HG03460 (cell line): ENCODE data around the gene ADAM22.

Experiments used
- ATAC-seq: cut with Tn5 transposase; IDR thresholded peaks from one replicate; pipeline ENCODE4 v1.9.1; 2021; ENCODE audit not compliant: unreplicated experiment

The ADAM22 gene

GRCh38 chr7:88205179-88205578 lies 271.1 kb downstream of the ADAM22 start:
- no peak for ATAC-seq

GRCh38 chr7:88206254-88206653 lies 272.2 kb downstream of the ADAM22 start:
- no peak for ATAC-seq

GRCh38 chr7:88208521-88208920 lies 274.5 kb downstream of the ADAM22 start:
- ATAC-seq = no peak

GRCh38 chr7:88212918-88213317 lies 278.9 kb downstream of the ADAM22 start:
- no peak for ATAC-seq

GRCh38 chr7:88214456-88214855 lies 280.4 kb downstream of the ADAM22 start:
- no peak for ATAC-seq

GRCh38 chr7:88215295-88215694 lies 281.2 kb downstream of the ADAM22 start:
- ATAC-seq = no peak

GRCh38 chr7:88216276-88216675 lies 282.2 kb downstream of the ADAM22 start:
- ATAC-seq = no peak

- peak; percentile 74 for ATAC-seq
Measured at GRCh38 chr7:88217675-88218428, 283.8 kb downstream of the ADAM22 start.

- no peak for ATAC-seq
Measured at GRCh38 chr7:88218429-88218745, 284.3 kb downstream of the ADAM22 start.

GRCh38 chr7:88218836-88219605 lies 285.0 kb downstream of the ADAM22 start:
- peak; percentile 36 for ATAC-seq

- ATAC-seq = peak; percentile 53
Measured at GRCh38 chr7:88219781-88220747, 286.0 kb downstream of the ADAM22 start, which contains the start of gene SRI. Gene SRI, minus strand, starts transcription at chr7:88220038. Its CDS starts 12 bp downstream, at chr7:88220026.

GRCh38 chr7:88223265-88223664 lies 289.2 kb downstream of the ADAM22 start:
- no peak for ATAC-seq

- ATAC-seq = no peak
Measured at GRCh38 chr7:88224601-88225275, 290.7 kb downstream of the ADAM22 start.

- ATAC-seq = no peak
Measured at GRCh38 chr7:88226201-88226600, 292.1 kb downstream of the ADAM22 start.

GRCh38 chr7:88226886-88227516 lies 292.9 kb downstream of the ADAM22 start:
- no peak for ATAC-seq

- ATAC-seq = no peak
Measured at GRCh38 chr7:88229302-88229995, 295.4 kb downstream of the ADAM22 start.

GRCh38 chr7:88230646-88231045 lies 296.6 kb downstream of the ADAM22 start:
- ATAC-seq = no peak

- no peak for ATAC-seq
Measured at GRCh38 chr7:88233828-88234227, 299.8 kb downstream of the ADAM22 start.

- no peak for ATAC-seq
Measured at GRCh38 chr7:88239852-88240251, 305.8 kb downstream of the ADAM22 start.
